ENCODE measurements around the gene VWF.
A peak's percentile ranks its signal among the peaks of the same experiment; 100 is the strongest.

VWF gene

DNA sequence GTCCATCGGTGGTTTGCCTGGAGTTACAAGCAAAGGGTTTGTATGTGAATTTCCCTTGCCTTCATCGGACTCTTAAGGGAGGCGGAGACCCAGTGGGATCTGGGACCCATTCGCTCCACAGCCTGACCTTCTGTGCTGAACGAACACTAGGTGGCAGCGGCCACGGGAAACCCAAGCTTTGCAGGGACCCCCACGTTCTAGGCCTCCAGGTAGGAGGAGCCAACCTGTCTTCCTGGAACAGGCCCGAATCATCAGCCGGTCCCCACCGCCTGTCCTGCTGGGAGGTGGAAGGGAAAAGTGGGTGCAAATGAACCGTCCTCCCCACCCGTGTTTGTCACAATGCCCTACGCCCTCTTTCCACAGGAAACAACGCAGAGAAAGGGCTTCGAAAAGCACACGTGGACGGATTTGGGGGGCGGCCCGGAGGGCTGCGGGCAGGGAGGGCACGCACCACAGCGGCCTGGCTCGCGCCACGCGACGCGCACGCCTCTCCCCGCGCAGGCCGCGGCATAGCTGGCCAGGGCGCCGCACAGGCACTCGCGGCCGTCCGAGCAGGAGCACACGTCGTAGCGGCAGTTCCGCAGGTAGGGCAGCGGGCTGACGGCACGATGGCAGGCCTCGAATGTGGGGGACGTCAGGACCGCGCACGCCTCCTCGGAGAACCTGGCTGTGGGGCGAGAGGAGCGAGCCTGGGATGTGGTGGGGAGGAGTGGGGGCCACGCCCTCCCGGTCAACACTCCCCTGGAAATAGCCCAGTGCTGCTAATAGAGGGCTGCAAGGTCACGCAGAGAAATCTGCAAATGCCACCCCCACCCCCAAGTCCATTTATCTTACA lies 67.8 kb downstream of the VWF start:
- peak; percentile 62 for DNase-seq

DNA sequence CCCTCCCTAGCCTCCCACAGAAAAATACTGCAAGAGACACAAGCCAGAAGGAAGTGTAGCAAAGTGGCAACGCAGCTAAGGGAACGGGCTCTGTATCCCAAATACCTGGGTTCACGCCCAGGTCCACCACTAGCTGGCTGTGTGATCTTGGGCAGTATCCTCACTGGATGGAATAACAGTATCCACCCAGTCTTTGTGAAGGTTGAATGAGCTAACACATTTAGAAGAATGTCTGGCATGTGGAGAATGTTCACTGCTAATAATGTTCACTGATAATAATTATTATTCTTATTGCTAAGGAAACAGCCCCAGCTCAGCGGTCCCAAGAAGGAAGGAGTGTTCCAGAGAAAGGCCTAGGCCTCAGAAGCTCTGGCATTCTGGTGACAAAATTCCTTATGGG lies 70.9 kb downstream of the VWF start:
- no peak for DNase-seq

DNA sequence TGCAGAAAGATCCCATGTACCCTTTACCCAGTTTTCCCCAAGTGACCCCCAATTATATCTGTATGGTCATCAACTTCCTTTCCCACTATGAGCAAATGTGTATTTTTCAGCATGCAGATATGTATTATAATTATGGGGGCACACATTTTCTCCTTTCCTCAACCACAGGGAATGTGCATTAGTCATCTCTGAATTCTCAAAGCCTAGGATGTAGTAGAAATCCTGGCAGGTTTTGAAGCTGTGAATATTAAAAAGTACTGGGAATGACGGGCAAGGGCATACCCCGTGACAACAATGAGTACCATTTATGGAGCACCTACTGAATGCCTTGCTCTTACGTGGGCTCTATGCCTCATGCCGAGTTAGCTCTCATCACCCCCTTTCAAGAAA lies 71.5 kb downstream of the VWF start:
- no peak for DNase-seq

DNA sequence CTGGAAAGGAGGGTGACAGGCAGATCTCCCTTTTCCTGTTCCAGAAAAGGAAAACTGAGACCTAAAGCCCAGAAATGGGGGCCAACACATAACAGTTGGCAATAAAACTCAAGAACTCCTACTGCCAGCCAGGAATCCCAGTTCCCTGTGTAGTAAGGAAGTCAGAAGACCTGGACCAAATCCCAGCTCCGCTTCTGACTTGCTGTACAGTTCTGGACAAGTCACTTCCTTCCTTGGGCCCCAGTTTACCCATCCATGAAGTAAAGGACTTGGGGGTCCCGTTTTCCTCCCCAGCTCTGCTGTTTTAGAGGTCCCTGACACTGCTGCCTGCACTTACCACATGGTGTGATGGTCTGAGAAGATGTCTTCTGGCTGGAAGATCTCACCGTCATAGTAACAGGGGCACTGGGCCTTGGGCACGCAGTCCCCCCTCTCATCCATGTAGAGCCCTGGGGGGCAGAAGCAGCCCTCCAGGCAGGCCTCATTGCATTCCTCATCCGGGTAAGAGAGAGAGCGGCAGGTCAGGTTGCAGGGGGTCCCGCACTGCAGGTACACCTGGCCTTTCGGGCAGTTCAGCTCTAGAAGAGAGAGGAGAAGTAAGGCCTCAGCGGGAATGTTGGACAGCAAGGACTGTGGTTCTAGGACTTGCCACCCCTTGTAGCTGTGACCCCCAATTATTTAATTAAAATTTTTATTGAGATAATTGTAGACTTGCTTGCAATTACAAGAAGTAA lies 72.1 kb downstream of the VWF start:
- DNase-seq, result no peak

DNA sequence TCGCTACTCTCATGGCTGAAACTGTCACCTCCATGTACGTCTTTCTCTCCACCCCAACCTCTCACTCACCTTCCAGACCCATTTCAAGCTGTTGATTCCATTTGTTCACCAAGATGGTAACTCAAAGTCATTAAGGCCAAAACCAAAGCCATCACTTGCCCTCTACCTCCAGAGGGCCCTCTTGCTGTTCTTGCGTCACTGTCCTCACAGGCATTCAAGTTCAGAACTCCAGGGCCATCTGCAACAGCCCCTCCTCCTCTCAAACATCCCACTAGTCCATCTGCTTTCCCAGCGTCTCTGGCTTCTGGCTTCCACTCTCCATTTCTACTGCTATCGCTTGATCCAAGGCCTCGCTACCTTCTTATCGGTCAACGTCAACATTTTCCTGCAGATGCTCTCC lies 74.5 kb downstream of the VWF start:
- no peak for DNase-seq

DNA sequence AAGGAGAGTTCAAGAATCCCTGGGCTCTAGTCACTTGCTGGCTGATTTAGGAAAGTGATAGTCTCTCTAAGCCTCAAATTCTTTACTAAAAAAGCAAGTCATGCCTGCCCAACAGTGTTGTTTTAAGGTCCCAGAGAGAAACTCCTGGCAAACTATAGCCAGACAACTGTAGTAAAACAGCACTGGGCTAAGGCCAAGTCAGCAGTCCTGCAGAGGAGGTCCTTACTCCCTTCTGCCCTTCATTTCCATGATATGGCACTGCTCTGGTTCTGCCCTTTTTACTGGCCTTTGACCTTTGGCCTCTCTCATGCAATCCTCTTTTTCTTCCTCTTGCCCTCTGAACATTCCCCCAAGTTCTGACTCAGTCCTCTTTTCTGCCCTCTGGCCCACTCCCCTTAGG lies 74.9 kb downstream of the VWF start:
- DNase-seq, result no peak

DNA sequence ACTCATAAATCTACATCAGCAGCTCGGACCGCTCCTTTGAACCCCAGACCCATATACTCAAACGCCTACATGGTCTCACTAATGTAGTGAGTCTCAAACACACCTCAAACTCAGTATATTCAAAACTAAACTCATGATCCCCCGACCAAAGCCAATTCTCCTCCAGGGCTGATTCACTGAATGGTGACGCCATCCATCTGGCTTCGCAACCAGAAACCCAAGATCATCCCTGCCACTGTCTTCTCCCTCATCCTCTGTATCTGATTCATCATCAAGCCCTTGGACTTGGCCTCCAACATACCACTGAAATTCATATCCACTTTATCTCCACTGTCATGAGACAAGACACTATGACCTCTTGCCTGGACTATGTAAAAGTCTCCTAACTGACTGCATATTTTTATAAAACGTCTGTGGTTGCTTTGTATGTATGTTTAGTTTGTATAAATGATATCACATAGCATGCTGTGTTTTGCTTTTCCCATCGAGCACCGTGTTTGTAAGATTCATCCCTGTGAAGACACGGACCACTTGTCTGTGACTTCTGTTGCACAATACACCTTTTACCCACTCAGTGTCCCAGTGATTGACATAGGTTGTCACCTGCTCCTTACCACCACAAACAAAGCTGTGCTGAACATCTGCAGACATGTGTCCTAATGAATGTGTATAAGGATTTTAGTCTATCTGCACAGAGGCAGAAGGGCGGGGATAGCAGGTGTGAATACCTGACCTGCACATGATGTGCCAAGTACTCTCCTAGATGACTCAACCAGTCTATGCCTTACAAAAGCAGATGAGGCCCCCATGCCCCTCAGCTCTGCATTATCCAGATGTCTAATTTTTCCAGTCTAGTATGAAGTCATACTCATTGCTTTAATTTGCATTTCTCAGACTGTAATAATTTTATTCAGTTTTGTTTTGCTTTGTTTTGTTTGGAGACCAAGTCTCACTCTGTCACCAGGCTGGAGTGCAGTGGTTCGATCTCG lies 76.9 kb downstream of the VWF start:
- DNase-seq, result no peak

DNA sequence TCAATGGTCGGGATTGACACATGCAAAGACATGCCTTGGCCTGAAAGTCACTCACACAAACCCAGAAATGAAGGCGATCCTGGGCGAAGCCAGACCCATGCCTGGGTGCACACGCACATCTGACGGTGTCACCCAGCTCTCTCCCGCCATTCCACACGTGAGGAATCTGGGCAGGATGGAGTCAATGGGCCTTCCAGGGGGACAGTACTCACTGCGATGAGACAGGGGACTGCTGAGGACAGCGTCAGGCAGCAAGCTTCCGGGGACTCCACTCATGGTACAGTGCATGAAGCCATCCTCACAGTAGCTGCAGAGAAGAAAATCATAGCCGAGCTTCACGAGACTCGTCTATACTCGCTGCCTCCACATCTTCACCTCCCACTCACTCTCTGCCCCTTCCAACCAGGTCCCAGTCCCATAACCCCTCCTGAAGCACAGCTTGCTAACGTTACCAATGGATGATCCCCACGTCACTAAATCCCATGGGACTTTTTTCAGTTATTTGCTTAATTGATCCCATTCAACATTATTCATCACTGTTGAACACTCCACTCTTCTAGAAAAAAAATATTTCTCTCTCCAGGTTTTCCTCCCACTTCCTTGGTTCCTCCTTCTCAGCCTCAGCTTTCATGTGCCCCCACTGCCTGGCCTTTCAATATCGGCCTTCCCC lies 77.8 kb downstream of the VWF start:
- no peak for DNase-seq

DNA sequence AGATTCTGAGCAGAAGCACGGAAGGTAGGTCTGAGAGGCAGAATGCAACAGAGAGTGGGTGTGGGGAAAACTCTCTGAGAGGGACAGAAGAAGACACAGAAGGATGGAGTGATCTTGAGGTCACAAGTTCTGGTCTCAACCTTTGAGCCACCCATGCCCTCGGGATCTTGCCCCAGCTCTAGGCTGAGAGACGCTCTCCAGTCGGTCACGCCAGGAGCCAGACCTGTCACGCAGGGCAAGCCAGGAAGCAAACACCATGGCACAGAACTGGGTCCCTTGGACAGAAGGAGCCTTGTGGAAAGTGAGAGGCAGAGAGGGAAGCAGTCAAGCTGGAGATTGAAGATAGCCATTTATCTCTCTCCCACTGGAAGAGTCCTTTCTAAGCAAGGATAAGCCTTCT lies 79.0 kb downstream of the VWF start:
- no peak for DNase-seq

DNA sequence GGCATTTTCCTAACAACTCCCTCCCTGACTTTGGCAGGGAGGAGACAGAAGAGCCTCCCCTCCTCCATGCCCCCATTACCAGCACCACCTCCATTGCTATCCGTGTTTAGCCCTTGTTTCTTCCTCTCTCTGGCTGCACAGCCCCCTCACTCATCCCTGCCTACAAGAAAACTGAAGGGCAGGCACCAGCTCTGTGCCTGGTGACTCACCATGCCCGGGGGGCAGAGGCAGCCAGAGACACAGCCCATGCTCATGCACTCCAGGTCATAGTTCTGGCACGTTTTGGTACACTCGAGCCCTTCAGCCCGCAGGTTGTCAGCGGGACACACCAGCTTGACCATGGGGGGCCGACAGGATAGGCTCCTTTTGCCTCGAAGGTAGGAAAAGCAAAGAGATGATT lies 80.4 kb downstream of the VWF start:
- no peak for DNase-seq

DNA sequence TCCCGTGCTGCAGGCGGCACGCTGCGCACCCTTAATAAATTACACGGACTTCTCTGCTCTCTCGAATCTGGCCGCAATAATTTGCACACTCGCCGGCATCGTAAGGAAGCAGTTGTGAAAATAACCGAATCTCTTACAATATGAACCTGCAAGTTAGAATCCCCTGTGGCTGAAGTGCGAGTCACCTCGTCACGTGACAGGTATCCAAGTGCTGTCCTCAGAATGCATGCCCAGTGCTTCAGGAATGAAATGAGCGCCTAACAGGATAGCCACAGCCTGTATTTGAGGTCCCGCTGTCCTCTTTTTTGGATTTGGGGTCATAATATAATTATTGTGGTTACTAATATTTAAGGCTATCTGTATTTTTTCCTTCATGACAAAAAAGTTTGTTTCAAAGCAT lies 82.0 kb downstream of the VWF start:
- no peak for DNase-seq

DNA sequence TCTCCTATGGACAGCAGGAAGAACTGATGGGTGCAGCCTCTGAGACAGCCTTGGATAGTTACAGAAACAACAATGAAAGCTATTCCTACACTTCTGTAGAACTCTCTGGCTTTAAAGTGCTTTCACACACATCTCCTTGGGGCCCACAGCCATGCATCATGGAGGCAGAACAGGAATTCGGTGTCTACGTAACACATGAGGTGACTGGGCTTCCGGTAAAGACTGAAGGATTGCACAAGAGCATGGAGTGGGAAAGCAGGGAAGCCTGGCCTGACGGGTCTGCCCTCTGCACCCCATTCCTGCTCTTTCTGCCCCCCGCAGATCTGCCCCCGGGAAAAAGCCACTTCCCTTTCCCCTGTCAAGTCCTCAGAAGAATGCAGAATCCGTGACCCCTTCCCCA lies 82.6 kb downstream of the VWF start:
- no peak for DNase-seq

DNA sequence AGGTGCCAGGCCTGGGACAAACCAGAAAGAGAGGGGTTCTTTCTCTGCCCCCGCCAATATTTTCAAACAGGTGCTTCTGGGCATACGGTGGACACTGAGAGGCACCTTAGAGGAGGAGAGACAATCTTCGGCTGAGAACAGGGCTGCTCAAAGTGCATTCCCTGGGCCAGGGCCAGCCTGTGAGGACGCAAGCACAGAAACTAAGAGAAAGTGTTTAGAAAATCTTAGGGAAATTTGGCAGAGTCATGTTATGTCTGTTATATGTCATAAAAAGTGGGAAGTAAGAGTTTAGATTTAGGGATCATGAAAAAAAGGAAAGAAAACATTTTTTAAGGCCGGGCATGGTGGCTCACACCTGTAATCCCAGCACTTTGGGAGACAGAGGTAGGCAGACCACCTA lies 83.7 kb downstream of the VWF start:
- no peak for DNase-seq

DNA sequence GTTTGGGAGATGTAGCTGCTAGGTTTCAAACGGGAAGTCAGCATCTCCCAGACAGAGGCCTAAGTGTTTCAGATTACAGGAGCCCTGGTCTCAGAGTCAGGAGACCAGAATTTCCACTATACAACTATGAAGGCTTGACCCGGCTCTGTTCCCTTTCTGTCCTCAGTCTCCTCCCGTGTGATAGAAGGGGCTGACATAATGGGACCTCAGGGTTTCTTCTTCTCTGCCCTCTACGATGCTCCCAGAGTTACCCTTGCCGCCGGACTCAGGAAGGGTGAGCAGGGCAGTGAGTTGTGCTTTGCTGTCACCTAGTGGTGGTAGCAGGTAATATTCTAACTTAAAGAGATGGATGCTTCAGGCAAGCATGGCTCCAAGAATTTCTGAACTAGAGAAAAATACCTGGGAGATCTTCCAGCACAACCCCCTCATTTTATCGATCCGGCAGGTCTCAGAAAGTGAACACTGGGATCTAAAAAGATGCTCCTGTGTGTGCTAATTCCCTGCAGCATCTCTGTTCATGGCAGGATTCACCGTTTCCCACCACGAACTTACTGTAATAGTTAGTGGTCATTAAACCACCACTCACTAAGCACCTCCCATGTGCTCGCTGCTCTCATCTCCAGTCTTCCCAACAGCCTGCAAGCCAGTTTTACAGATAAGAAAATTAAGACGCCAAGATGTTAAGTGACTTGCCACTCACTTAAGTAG lies 84.4 kb downstream of the VWF start:
- DNase-seq, result peak; percentile 85

DNA sequence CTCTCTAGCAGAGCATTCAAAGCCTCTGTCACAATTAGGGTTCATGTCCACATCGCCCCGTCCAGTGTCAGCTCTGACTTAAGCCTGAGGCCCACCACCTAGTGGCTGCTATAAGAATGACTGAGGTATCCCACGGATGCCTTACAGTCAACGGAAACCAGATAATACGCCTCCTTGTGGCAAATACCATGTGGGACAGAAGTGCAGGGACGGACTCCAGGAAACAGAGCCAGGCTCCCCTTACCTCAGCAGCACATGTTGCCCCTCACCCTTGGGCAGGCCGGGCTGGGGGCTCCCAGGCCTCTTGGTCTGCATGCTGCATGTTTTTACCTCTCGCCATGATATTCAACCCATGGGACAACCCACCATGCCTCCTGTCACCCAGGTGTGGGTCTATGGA lies 86.3 kb downstream of the VWF start:
- peak; percentile 93 for DNase-seq

DNA sequence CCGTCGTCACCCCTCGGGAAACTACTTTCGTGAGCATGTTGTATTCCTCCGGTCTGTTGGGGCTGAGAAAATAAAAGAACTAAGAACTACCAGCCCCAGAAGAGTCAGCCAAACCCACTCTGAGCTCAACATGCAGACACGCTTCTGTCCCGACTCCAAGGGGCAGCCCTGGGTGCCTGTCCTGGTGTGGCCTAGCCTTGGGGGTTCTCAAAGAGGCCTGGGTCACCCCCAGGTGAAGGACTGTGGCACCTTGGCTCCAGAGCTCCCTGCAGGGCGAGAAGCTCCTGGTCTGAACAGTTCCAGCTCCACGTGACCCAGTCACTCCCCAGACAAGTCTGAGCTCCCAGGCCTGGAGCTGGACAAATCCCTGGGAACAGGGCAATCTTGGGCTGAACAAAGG lies 87.0 kb downstream of the VWF start:
- no peak for DNase-seq

DNA sequence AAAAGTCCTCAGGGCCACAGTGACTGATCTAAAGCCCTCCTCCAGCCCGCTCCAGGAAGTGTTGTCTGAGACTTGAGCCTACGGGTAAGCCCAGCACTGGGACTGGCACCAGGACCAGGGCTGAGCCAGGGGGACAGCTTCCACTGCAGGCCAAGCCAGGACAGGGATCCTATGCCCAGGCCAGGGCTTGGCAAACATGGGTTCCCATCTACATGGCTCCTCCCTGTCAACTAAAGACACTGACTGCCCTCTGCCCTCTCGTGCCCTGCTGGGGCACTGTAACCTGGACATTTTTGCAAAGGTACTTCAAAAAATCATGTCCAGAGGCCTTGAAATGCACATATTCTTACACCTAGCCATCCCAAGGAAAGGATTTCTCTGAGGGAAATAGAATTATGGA lies 88.0 kb downstream of the VWF start:
- no peak for DNase-seq

DNA sequence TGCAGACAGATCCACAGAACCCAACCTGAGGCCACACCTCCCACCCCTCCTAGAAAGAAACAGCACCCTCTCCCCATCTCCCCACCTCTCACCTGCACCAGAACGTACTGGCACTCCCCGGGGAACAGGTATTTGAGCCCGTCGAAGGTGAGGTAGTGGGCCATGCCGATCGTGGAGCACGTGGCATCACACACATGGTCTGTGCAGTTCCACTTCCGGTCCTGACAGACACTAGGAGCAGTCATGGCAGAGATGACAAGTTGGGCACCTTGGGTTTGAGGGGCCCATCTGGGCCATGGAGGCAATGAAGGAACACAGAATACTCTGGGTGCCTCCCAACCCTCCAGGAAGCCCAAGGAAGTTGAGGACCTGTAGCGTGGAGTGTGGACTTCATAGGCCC lies 89.9 kb downstream of the VWF start:
- no peak for DNase-seq

DNA sequence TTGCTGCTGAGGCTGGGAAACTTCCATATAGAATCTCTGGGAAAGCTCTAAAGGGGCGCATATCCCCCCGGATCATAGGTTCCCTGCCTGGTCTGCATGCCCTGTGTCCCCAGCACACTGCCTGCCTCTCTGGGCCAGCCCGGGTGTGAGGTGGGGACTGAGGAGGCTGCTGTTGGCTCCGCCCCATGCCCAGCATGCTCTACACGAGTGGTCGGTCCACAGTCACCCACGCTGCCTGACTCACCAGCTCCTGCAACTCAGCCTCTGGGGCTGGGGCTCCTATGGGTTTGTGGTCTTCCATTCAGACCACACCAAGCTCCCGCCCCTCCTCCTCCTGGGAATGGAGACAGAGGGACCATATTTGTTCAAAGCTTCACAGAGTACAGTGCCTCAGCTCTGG lies 90.9 kb downstream of the VWF start:
- no peak for DNase-seq

DNA sequence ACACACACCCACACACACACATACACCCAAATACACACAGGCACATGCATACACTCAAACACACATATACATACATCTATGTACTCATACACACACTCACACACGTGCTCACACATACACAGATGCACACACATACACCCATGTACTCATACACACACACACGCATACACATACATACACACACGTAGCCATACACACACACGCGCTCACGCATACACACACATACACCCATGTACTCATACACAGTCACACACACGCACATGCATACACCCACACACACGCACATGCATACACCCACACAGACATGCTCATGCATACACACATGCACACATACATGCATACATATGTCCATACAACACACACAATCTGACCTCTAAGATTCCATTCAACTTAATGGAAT lies 91.7 kb downstream of the VWF start:
- no peak for DNase-seq

DNA sequence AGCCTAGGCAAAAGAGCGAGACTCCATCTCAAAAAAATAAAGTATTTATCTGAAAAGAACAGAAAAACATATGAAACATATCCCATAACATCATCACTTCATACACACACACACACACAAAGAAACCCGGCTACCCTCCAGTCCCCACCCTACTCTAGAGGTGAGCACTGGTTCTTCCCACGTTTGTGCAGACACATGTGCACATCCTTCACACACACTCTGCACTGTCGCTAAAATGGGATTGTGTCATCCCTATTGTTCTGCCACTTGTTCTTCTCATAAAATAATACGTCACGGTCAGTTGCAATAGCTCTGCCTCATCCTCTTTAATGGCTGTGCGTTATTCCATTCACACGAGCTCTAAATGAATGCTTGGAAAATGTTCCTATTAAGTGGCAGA lies 93.5 kb downstream of the VWF start:
- no peak for DNase-seq

DNA sequence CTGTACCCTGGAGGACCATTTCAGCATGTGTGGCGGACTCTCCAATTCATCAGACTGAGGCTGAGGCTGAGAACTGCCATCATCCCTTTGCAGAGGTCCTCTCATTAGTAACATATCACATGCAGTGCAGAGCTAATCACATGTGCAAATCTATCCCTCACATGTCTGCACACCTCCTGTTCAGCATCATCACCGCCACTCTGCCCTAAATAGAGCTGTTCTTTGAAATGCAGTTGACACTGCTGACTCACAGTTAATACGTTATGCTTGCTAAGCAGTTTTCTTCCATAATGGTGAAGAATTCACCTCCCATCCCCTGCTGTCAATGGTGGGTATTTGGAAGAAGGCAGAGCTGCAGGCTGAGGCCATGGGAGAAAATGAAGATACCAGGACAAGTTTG lies 94.4 kb downstream of the VWF start:
- DNase-seq, result no peak
